DND-41 (cell line): ENCODE results near the gene ERP27.

ENCODE experiments used
- ATAC-seq: fragments of 200-7000 bp; cut with Tn5 transposase; 3 replicates; pipeline ENCODE4 v1.9.1; 2021; ENCODE audit warnings: low read depth; ENCODE audit not compliant: insufficient read depth
- DNase-seq: peaks from one replicate; pipeline ENCODE4 v3.0.0-alpha.2; 2020
- H2AFZ ChIP-seq: 2 replicates; pipeline ENCODE4 v1.6.0; 2012; ENCODE audit warnings: low read depth, low read length
- H3K27ac ChIP-seq: 2 replicates; pipeline ENCODE4 v1.5.1; 2012; ENCODE audit warnings: low read length, inconsistent platforms
- H3K27me3 ChIP-seq: fragments of 200-600 bp; sonication (generic); 2 replicates; pipeline ENCODE4 v1.6.0; 2012; ENCODE audit warnings: low read length, mild to moderate bottlenecking, inconsistent platforms; ENCODE audit not compliant: insufficient read depth, poor library complexity
- H3K36me3 ChIP-seq: 2 replicates; pipeline ENCODE4 v1.5.1; 2012; ENCODE audit warnings: low read length, inconsistent platforms; ENCODE audit not compliant: insufficient read depth
- H3K4me1 ChIP-seq: 2 replicates; pipeline ENCODE4 v1.5.1; 2012; ENCODE audit warnings: mild to moderate bottlenecking, low read length; ENCODE audit not compliant: insufficient read depth
- H3K4me2 ChIP-seq: 2 replicates; pipeline ENCODE4 v1.6.0; 2012; ENCODE audit warnings: mild to moderate bottlenecking, moderate library complexity, low read length, inconsistent platforms; ENCODE audit not compliant: insufficient read depth
- H3K4me3 ChIP-seq, 2 experiments: fragments of 200-600 bp in 1 of 2; shearing (Covaris generic) in 1 of 2; 2 replicates each; pipeline ENCODE4 v1.5.1; 2012 to 2016; ENCODE audit warnings: inconsistent platforms in 2 of 2, low read length in 2 of 2, mild to moderate bottlenecking in 2 of 2, low read depth in 1 of 2, moderate library complexity in 1 of 2
- H3K79me2 ChIP-seq: 2 replicates; pipeline ENCODE4 v1.6.0; 2012; ENCODE audit warnings: low read length, inconsistent platforms; ENCODE audit not compliant: insufficient read depth
- H3K9ac ChIP-seq: 2 replicates; pipeline ENCODE4 v1.6.0; 2012; ENCODE audit warnings: low read depth, mild to moderate bottlenecking, inconsistent platforms, low read length, moderate library complexity
- H3K9me3 ChIP-seq: 2 replicates; pipeline ENCODE4 v1.5.1; 2012; ENCODE audit warnings: low read length, moderate library complexity, mild to moderate bottlenecking, inconsistent platforms; ENCODE audit not compliant: insufficient read depth, severe bottlenecking
- H4K20me1 ChIP-seq: 2 replicates; pipeline ENCODE4 v1.6.0; 2012; ENCODE audit warnings: low read length; ENCODE audit not compliant: insufficient read depth
- EZH2 ChIP-seq: IDR thresholded peaks from 3 replicates; pipeline ENCODE4 v1.6.1; 2012; ENCODE audit warnings: borderline replicate concordance, low read depth, mild to moderate bottlenecking, moderate library complexity, low read length, inconsistent platforms; ENCODE audit not compliant: severe bottlenecking
- TF ChIP-seq, protein P1 (sequence below): IDR thresholded peaks from 2 replicates; pipeline ENCODE4 v1.5.1; 2012; ENCODE audit warnings: borderline replicate concordance, low read length, moderate library complexity, mild to moderate bottlenecking; ENCODE audit not compliant: poor library complexity, severe bottlenecking; ENCODE audit errors: extremely low read depth

Gene ERP27

DNA sequence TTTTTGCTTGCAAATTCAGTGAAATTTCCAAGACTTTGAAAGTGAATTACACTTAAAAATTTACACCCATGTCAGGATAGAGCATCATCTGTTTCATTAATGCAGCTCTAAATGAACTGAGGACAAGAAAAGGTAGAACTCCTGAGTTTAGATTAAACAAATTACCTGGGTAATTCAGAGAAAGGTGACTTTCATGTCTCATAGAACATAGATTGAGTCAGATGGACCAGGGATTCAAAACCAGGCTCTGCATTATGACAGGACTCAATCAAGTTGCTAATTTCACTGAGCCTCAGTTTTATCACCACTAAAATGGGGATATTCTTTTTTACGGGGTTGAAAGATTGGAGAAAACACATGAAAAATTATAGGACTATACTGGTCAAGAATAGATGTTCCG, 18.6 kb upstream of the ERP27 start:
- Histone ChIP-seq H3K36me3 (peaks cover 52% of the 10 kb centered on the region), H3K9ac (peak overlapping the region; percentile 78), H3K79me2 (peaks cover 99% of the 10 kb centered on the region), H3K9me3 (no peaks in the 10 kb centered on the region), H3K4me3 (peak overlapping the region in 1 of 2 experiments; percentile 77; a peak in 2 of 4 replicates), H4K20me1 (peaks cover 41% of the 10 kb centered on the region), H3K4me1 (peaks cover 87% of the 10 kb centered on the region), H3K4me2 (peak overlapping the region; percentile 89), H2AFZ (no peak overlapping the region), H3K27ac (peak overlapping the region; percentile 87), H3K27me3 (no peaks in the 10 kb centered on the region)
- TF ChIP-seq, protein P1, sequence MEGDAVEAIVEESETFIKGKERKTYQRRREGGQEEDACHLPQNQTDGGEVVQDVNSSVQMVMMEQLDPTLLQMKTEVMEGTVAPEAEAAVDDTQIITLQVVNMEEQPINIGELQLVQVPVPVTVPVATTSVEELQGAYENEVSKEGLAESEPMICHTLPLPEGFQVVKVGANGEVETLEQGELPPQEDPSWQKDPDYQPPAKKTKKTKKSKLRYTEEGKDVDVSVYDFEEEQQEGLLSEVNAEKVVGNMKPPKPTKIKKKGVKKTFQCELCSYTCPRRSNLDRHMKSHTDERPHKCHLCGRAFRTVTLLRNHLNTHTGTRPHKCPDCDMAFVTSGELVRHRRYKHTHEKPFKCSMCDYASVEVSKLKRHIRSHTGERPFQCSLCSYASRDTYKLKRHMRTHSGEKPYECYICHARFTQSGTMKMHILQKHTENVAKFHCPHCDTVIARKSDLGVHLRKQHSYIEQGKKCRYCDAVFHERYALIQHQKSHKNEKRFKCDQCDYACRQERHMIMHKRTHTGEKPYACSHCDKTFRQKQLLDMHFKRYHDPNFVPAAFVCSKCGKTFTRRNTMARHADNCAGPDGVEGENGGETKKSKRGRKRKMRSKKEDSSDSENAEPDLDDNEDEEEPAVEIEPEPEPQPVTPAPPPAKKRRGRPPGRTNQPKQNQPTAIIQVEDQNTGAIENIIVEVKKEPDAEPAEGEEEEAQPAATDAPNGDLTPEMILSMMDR = no peak
- no peak for TF ChIP-seq EZH2
- DNase-seq (no peak), ATAC-seq (no peak)

DNA sequence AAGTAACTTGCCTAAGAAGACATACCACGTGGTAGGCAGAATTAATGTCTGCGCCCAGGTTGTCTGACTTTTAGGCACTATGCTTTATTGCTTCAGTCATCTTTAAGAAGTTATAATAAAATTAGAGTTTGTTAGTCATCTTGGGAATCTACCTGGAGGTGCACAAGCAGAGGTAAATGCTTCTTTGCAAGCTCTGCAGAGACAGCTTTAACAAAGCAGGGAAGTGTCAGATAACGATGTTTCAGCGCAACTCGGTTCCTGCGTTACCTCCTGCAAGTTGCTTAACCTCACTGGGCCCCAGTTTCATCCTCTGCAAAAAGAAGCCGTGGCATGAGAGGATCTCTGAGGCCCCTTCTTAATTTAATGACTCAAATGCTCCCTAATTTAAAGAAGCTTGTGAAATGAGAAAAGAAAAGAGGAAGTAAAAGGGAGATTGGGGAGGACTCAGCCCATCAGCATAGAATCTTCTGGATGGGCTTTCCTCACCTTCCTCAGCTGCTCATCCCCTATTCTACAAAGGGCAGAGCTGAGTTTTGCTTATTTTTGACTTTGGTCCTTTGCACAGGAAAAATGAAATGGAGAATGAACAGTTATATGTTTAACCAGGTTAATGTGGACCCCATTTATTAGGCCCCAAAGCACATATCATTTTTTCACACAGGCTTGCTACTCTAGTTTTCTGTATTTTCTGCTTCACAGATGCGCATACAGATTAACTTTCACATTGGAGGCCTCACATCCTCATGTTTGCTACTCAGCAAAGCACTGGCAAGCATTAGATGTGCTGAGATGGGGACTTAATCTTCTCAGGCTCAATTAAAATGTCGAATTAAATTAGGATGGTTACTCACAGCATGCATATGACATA, 17.9 kb upstream of the ERP27 start:
- peaks cover 58% of the 10 kb centered on the region for H3K36me3 ChIP-seq
- ATAC-seq (no peak), DNase-seq (peak; percentile 48)
- no peaks in the 10 kb centered on the region for H3K27me3 ChIP-seq
- peaks cover 41% of the 10 kb centered on the region for H4K20me1 ChIP-seq
- H3K79me2 ChIP-seq = peaks cover 100% of the 10 kb centered on the region
- peak overlapping the region; percentile 89 for H3K4me2 ChIP-seq
- H3K9ac ChIP-seq = peak overlapping the region; percentile 78
- H2AFZ ChIP-seq = no peak overlapping the region
- TF ChIP-seq, protein P1 = no peak
- no peak for TF ChIP-seq EZH2
- H3K9me3 ChIP-seq = no peaks in the 10 kb centered on the region
- H3K4me1 ChIP-seq = peaks cover 89% of the 10 kb centered on the region
- peak overlapping the region in 1 of 2 experiments; percentile 77; a peak in 2 of 4 replicates for H3K4me3 ChIP-seq
- peak overlapping the region; percentile 87 for H3K27ac ChIP-seq

DNA sequence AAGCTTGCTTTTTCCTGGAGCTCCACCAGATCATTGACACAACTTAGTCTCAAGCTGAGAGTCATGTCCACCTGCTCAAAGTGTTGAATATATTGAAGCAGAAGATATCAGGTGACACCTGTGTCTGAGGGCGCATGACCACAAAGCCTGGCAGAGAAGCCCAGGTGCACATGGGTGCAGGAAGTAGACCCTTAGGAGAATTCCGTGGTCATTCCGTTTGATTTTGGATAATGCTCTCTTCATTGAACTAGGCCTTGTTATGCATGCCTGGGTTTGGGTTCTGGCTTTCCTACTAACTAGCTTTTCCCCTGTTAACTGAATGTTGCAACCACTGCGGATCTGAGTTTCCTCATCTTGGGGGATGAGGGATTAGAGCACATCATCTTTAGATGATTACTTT, 15.9 kb upstream of the ERP27 start:
- Histone ChIP-seq H4K20me1 (peaks cover 38% of the 10 kb centered on the region), H3K27ac (peak overlapping the region; percentile 95), H3K4me2 (peak overlapping the region; percentile 89), H3K9ac (peak overlapping the region; percentile 41), H2AFZ (no peak overlapping the region), H3K4me1 (peaks cover 100% of the 10 kb centered on the region), H3K79me2 (peaks cover 100% of the 10 kb centered on the region), H3K27me3 (no peaks in the 10 kb centered on the region), H3K9me3 (no peaks in the 10 kb centered on the region), H3K4me3 (peak overlapping the region in 1 of 2 experiments; percentile 45; a peak in 2 of 4 replicates), H3K36me3 (peaks cover 69% of the 10 kb centered on the region)
- TF ChIP-seq EZH2 = no peak
- TF ChIP-seq, protein P1 = no peak
- ATAC-seq (peak; percentile 27), DNase-seq (peak; percentile 65)
